Left hindlimb (tissue), 1 donor: Measurements from ENCODE around the gene CDK7.
"Not testable (repeated sequence)": the region's sequence is repeated elsewhere in the genome, so short reads cannot be mapped to it uniquely, and the experiment has no call there.

Experiments
- DNase-seq: peaks from one replicate; pipeline ENCODE4 v3.0.0-alpha.2; 2018

The CDK7 gene

GRCh38 chr5:69234457-69235268 is at the start of gene CDK7:
CDK7 (plus strand) TSS chr5:69234886; CDS start chr5:69234976, 90 bp downstream.
- peak; percentile 96 for DNase-seq

GRCh38 chr5:69187342-69187741 is 47.3 kb upstream of the CDK7 start:
- DNase-seq = no peak

GRCh38 chr5:69188811-69189161 is 45.9 kb upstream of the CDK7 start:
- DNase-seq = peak; percentile 31

- DNase-seq = peak; percentile 96
Observed at GRCh38 chr5:69189162-69190086, 45.3 kb upstream of the CDK7 start, which contains the start of gene CENPH. CENPH (plus strand) TSS chr5:69189583; CDS start chr5:69189635, 52 bp downstream.

GRCh38 chr5:69202497-69202896 is 32.2 kb upstream of the CDK7 start:
- DNase-seq = no peak

- no peak for DNase-seq
Observed at GRCh38 chr5:69206528-69207190, 28.0 kb upstream of the CDK7 start.

GRCh38 chr5:69209602-69210001 is 25.1 kb upstream of the CDK7 start:
- DNase-seq = no peak

- DNase-seq = no peak
Observed at GRCh38 chr5:69211200-69211599, 23.5 kb upstream of the CDK7 start.

GRCh38 chr5:69212022-69212421 is 22.7 kb upstream of the CDK7 start:
- DNase-seq = no peak

GRCh38 chr5:69213513-69214215 is 21.0 kb upstream of the CDK7 start:
- DNase-seq = no peak

- DNase-seq = no peak
Observed at GRCh38 chr5:69217151-69217511, 17.6 kb upstream of the CDK7 start.

GRCh38 chr5:69217548-69218526 is 16.8 kb upstream of the CDK7 start:
- DNase-seq = peak; percentile 96

- no peak for DNase-seq
Observed at GRCh38 chr5:69219939-69220338, 14.7 kb upstream of the CDK7 start.

GRCh38 chr5:69220371-69220770 is 14.3 kb upstream of the CDK7 start:
- not testable (repeated sequence) for DNase-seq

- DNase-seq = not testable (repeated sequence)
Observed at GRCh38 chr5:69220833-69221232, 13.9 kb upstream of the CDK7 start.

- DNase-seq = no peak
Observed at GRCh38 chr5:69224520-69224919, 10.2 kb upstream of the CDK7 start.

GRCh38 chr5:69225860-69226259 is 8.8 kb upstream of the CDK7 start:
- DNase-seq = no peak

- DNase-seq = no peak
Observed at GRCh38 chr5:69230181-69230580, 4.5 kb upstream of the CDK7 start.

- no peak for DNase-seq
Observed at GRCh38 chr5:69231281-69231680, 3.4 kb upstream of the CDK7 start.

GRCh38 chr5:69231851-69232250 is 2.8 kb upstream of the CDK7 start:
- DNase-seq = no peak

- not testable (repeated sequence) for DNase-seq
Observed at GRCh38 chr5:69236733-69237132, 2.0 kb downstream of the CDK7 start.
